HepG2 (cell line): ENCODE results near the gene NUAK1. TPM values are rescaled to one million over a fixed set of nuclear protein-coding genes. Genes with fewer than 3 reads are reported as not detected.
"Not testable (repeated sequence)": the region's sequence is repeated elsewhere in the genome, so short reads cannot be mapped to it uniquely, and the experiment has no call there.

Source experiments
- ATAC-seq: fragments of 200-7000 bp; cut with Tn5 transposase; 3 replicates; pipeline ENCODE4 v1.9.1; 2020; ENCODE audit warnings: mild to moderate bottlenecking, moderate library complexity
- BruUV-seq: library from RNA; stranded (reverse); fragments of 400-500 nt; replicated peaks from 2 replicates; lab custom pipeline; 2021; lab: Mats Ljungman, UMichigan
- CTCF ChIA-PET: fragments of 300-600 bp; formaldehyde crosslinking; extraction: SDS; loops from one replicate; lab custom pipeline; 2021; ENCODE audit warnings: low total read pairs, inconsistent platforms, low intra/inter-chr PET ratio; lab: Yijun Ruan, JAX
- POLR2A ChIA-PET: fragments of 350-600 bp; sonication (Branson Sonifier 250); formaldehyde crosslinking; loops from one replicate; lab custom pipeline; 2020; ENCODE audit warnings: antibody characterized with exemption, inconsistent platforms; lab: Yijun Ruan, JAX
- DNase-seq: peaks from one replicate; pipeline ENCODE4 v3.0.0-alpha.2; 2015; ENCODE audit warnings: low spot score
- FAIRE-seq: peaks from 3 replicates; lab custom pipeline; 2011; peaks lifted over from hg19 to GRCh38; lab: Jason Lieb, UNC
- H2AFZ ChIP-seq: one replicate; pipeline ENCODE4 v1.6.1; 2011; ENCODE audit warnings: low read length, inconsistent platforms
- H3K27ac ChIP-seq: fragments of 300-600 bp; 3 replicates; pipeline ENCODE4 v1.8.0; 2011; ENCODE audit warnings: mixed run types, mild to moderate bottlenecking, mixed read lengths, low read length, inconsistent platforms; ENCODE audit not compliant: insufficient read depth; ENCODE audit errors: extremely low read length
- H3K27me3 ChIP-seq, 2 experiments: fragments of 200-600 bp in 1 of 2; 2 replicates in 1 of 2; 3 replicates in 1 of 2; pipeline versions ENCODE4 v1.6.0 to v1.8.0; 2011; ENCODE audit warnings: low read length in 2 of 2, mild to moderate bottlenecking in 2 of 2, moderate library complexity in 2 of 2, inconsistent platforms in 1 of 2; ENCODE audit not compliant: insufficient read depth in 2 of 2, control insufficient read depth in 1 of 2
- H3K36me3 ChIP-seq, 2 experiments: fragments of 200-600 bp in 1 of 2; replicated peaks in 1 of 2; 2 replicates in 1 of 2; 3 replicates in 1 of 2; pipeline versions ENCODE4 v1.5.1 to v1.8.0; 2011; ENCODE audit warnings: low read length in 2 of 2, inconsistent platforms in 1 of 2; ENCODE audit not compliant: insufficient read depth in 2 of 2, control insufficient read depth in 1 of 2
- H3K4me1 ChIP-seq: 2 replicates; pipeline ENCODE4 v1.5.1; 2012; ENCODE audit warnings: low read length, inconsistent platforms; ENCODE audit not compliant: insufficient read depth
- H3K4me2 ChIP-seq: 2 replicates; pipeline ENCODE4 v1.6.0; 2011; ENCODE audit warnings: low read depth, low read length, inconsistent platforms
- H3K4me3 ChIP-seq, 3 experiments: fragments of 200-600 bp in 1 of 3; sonication (generic), shearing (Covaris generic) in 1 of 3; replicated peaks in 1 of 3; 2 replicates each; pipeline ENCODE4 v1.5.1; 2011 to 2016; ENCODE audit warnings: low read length in 3 of 3, inconsistent platforms in 2 of 3, low read depth in 2 of 3, mild to moderate bottlenecking in 2 of 3, control low read depth in 1 of 3, mixed read lengths in 1 of 3; ENCODE audit not compliant: insufficient read depth in 1 of 3
- H3K79me2 ChIP-seq: one replicate; pipeline ENCODE4 v1.6.1; 2011; ENCODE audit warnings: low read length, inconsistent platforms; ENCODE audit not compliant: insufficient read depth
- H3K9ac ChIP-seq: 2 replicates; pipeline ENCODE4 v1.6.0; 2011; ENCODE audit warnings: mild to moderate bottlenecking, low read depth, low read length, inconsistent platforms; ENCODE audit not compliant: insufficient read depth
- H3K9me3 ChIP-seq: 2 replicates; pipeline ENCODE4 v1.5.1; 2012; ENCODE audit warnings: mild to moderate bottlenecking, low read length
- H4K20me1 ChIP-seq: 2 replicates; pipeline ENCODE4 v1.6.0; 2011; ENCODE audit warnings: inconsistent platforms, mild to moderate bottlenecking, low read length, moderate library complexity; ENCODE audit not compliant: insufficient read depth
- BRF2 ChIP-seq: sonication (generic); formaldehyde crosslinking; IDR thresholded peaks from 2 replicates; pipeline ENCODE4 v1.8.1; 2022; ENCODE audit warnings: mild to moderate bottlenecking, missing genetic modification reagents
- GTF3A ChIP-seq: sonication (generic); formaldehyde crosslinking; conservative IDR thresholded peaks from 2 replicates; pipeline ENCODE4 v1.4.0; 2020; ENCODE audit warnings: mild to moderate bottlenecking, missing genetic modification reagents
- HCFC1 ChIP-seq: fragments of 150-350 bp; IDR thresholded peaks from 2 replicates; pipeline ENCODE4 v1.6.1; 2014; ENCODE audit warnings: low read depth, low read length
- KLF6 ChIP-seq: IDR thresholded peaks from 2 replicates; pipeline ENCODE4 v1.8.0; 2016; ENCODE audit warnings: missing biosample characterization, missing genetic modification reagents
- MAFF ChIP-seq: IDR thresholded peaks from 2 replicates; pipeline ENCODE4 v1.6.1; 2011; ENCODE audit warnings: low read depth, low read length, improper control_type of control experiment
- NONO ChIP-seq, 2 experiments: fragments of 450-650 bp in 1 of 2; sonication (generic) in 1 of 2; formaldehyde crosslinking in 1 of 2; IDR thresholded peaks in 1 of 2; conservative IDR thresholded peaks in 1 of 2; 2 replicates each; pipeline versions ENCODE4 v1.6.1 to v1.8.0; 2017 to 2022; ENCODE audit warnings: mild to moderate bottlenecking in 1 of 2, missing genetic modification reagents in 1 of 2, moderate library complexity in 1 of 2
- NR1H2 ChIP-seq: sonication (generic); formaldehyde crosslinking; IDR thresholded peaks from 2 replicates; pipeline ENCODE4 v1.8.1; 2022; ENCODE audit warnings: low read depth, missing genetic modification reagents, borderline replicate concordance
- SNAI1 ChIP-seq: sonication (generic); formaldehyde crosslinking; IDR thresholded peaks from 2 replicates; pipeline ENCODE4 v1.5.0; 2020; ENCODE audit warnings: mild to moderate bottlenecking, missing genetic modification reagents, borderline replicate concordance
- SPEN ChIP-seq: sonication (generic); formaldehyde crosslinking; IDR thresholded peaks from 2 replicates; pipeline ENCODE4 v1.5.1; 2020; ENCODE audit warnings: low read depth, mild to moderate bottlenecking, missing genetic modification reagents
- YEATS4 ChIP-seq: sonication (generic); formaldehyde crosslinking; IDR thresholded peaks from 2 replicates; pipeline ENCODE4 v1.4.0; 2020; ENCODE audit warnings: missing genetic modification reagents, borderline replicate concordance
- ZBTB8A ChIP-seq: sonication (generic); formaldehyde crosslinking; IDR thresholded peaks from 2 replicates; pipeline ENCODE4 v1.4.0; 2020; ENCODE audit warnings: mild to moderate bottlenecking, low read depth, missing genetic modification reagents, borderline replicate concordance
- ZNF354B ChIP-seq: sonication (generic); formaldehyde crosslinking; IDR thresholded peaks from 2 replicates; pipeline ENCODE4 v1.8.0; 2022; ENCODE audit warnings: mild to moderate bottlenecking, missing genetic modification reagents
- ZNF670 ChIP-seq: sonication (generic); formaldehyde crosslinking; IDR thresholded peaks from 2 replicates; pipeline ENCODE4 v1.8.0; 2022; ENCODE audit warnings: mild to moderate bottlenecking, missing genetic modification reagents, borderline replicate concordance
- WGBS: methylation state at CpG from one replicate; pipeline ENCODE4 v1.1.6; 2017; ENCODE audit warnings: low lambda C conversion rate; 5-methylcytosine and 5-hydroxymethylcytosine counted together
- in situ Hi-C: cut with HindIII; loops from 2 replicates; pipeline ENCODE4 v1.10.0; 2017; ENCODE audit warnings: low pct_unique_long_range_greater_than_20kb; ENCODE audit not compliant: extremely low pct_ligation_motif_present
- intact Hi-C: fragments of 100-400 bp; cut with micrococcal nuclease; formaldehyde crosslinking; loops from one replicate; pipeline ENCODE4 v1.10.0; 2022; ENCODE audit not compliant: unreplicated experiment
- polyA plus RNA-seq, 8 experiments: library from polyadenylated mRNA; depleted of rRNA in 3 of 8; stranded (reverse) in 7 of 8; unstranded in 1 of 8; fragments of >200 nt; fragmentation: Illumina TruSeq in 4 of 8; extraction: Trizol in 4 of 8; gene quantifications; 2 replicates each; pipeline versions ENCODE4 v1.2.1 to v1.2.3, GENCODE V29; 2011 to 2016; ENCODE audit warnings: low read depth in 4 of 8, missing spikeins in 1 of 8, mixed read lengths in 1 of 8; ENCODE audit not compliant: insufficient read depth in 1 of 8
- total RNA-seq, 5 experiments: library from RNA; depleted of rRNA; stranded (reverse); fragments of >200 nt; fragmentation: Illumina TruSeq; extraction: Trizol; gene quantifications; 2 replicates each; pipeline ENCODE4 v1.2.3, GENCODE V29; 2016; ENCODE audit warnings: low read depth in 1 of 5

The NUAK1 gene
- total and polyA plus RNA-seq, 2 of the 13 experiments (the other 11 are each of a cell fraction or from before 2014, with no cell fraction given), result 1.7 to 1.9 TPM

- no peak overlapping the region for H3K4me2 ChIP-seq
Observed at GRCh38 chr12:106142591-106143261, 4.0 kb upstream of the NUAK1 start.

DNA sequence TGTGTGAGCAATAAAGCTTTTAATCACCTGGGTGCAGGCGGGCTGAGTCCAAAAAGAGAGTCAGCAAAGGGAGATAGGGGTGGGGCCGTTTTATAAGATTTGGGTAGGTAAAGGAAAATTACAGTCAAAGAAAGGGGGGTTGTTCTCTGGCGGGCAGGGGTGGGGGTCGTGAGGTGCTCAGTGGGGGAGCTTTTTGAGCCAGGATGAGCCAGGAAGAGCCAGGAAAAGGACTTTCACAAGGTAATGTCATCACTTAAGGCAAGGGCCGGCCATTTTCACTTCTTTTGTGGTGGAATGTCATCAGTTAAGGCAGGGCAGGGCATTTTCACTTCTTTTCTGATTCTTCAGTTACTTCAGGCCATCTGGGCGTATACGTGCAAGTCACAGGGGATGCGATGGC, 3.2 kb upstream of the NUAK1 start:
- BruUV-seq, CTCF ChIA-PET, H3K9me3 ChIP-seq, POLR2A ChIA-PET, H3K4me2 ChIP-seq, H3K79me2 ChIP-seq, H3K9ac ChIP-seq, H3K4me3 ChIP-seq, intact Hi-C loops, DNase-seq, H3K27ac ChIP-seq, FAIRE-seq, ATAC-seq, H4K20me1 ChIP-seq, H2AFZ ChIP-seq, H3K36me3 ChIP-seq: not testable (repeated sequence)
- 92% methylated on average over 8 of the region's 8 CpGs for WGBS
- Histone ChIP-seq H3K27me3 (peaks cover 0 to 13% of the 10 kb centered on the region in 2 experiments; a peak in 2 of 5 replicates), H3K4me1 (peaks cover 23% of the 10 kb centered on the region)
- in situ Hi-C loops, result loop anchor here (10.0 kb wide), 1 partner anchor 717 kb away; no protein-coding TSS in a partner anchor

More at GRCh38 chr12:106142591-106143261, 4.0 kb upstream of the NUAK1 start:
- no peak overlapping the region for H3K27ac ChIP-seq
- H2AFZ ChIP-seq, result no peak overlapping the region
- DNase-seq, result no peak
- no peaks in the 10 kb centered on the region for H3K79me2 ChIP-seq
- H3K36me3 ChIP-seq, result no peaks in the 10 kb centered on the region
- POLR2A ChIA-PET, result no interaction called here
- peaks cover 0 to 7% of the 10 kb centered on the region in 2 experiments; a peak in 2 of 5 replicates for H3K27me3 ChIP-seq
- intact Hi-C loops, result no loop called here
- no peaks in the 10 kb centered on the region for H3K9me3 ChIP-seq
- no peak for TF ChIP-seq SPEN (CRISPR knock-in tag)
- no peak for TF ChIP-seq NR1H2
- TF ChIP-seq YEATS4 (CRISPR knock-in tag), result no peak
- TF ChIP-seq MAFF, result no peak
- TF ChIP-seq GTF3A (CRISPR knock-in tag), result no peak
- TF ChIP-seq KLF6, result no peak
- no peak for TF ChIP-seq ZBTB8A (CRISPR knock-in tag)
- no peak for TF ChIP-seq BRF2 (CRISPR knock-in tag)
- no peak for TF ChIP-seq ZNF670 (CRISPR knock-in tag)
- no peak for TF ChIP-seq NONO (IDR thresholded peaks at IDR 0.05)
- TF ChIP-seq NONO (CRISPR knock-in tag; conservative IDR thresholded peaks at IDR 0.05), result no peak
- TF ChIP-seq HCFC1, result no peak
- no peak for TF ChIP-seq ZNF354B (CRISPR knock-in tag)
- no peak for TF ChIP-seq SNAI1
- TF ChIP-seq, all 625 proteins: peak for 0
- Histone ChIP-seq H3K9ac (no peak overlapping the region), H4K20me1 (no peaks in the 10 kb centered on the region), H3K4me1 (peaks cover 15% of the 10 kb centered on the region), H3K4me3 (no peak overlapping the region)
- no TSS peak for BruUV-seq
- CTCF ChIA-PET, result no interaction called here
- FAIRE-seq (no peak), ATAC-seq (no peak)
- in situ Hi-C loops, result loop anchor here (10.0 kb wide), 1 partner anchor 718 kb away; no protein-coding TSS in a partner anchor
- WGBS, result 90% methylated on average over 7 of the region's 7 CpGs
